HepG2 (cell line): ENCODE results near the gene HOXA11. TPM values are rescaled to one million over a fixed set of nuclear protein-coding genes. Genes with fewer than 3 reads are reported as not detected.

Source experiments
- ATAC-seq: fragments of 200-7000 bp; cut with Tn5 transposase; 3 replicates; pipeline ENCODE4 v1.9.1; 2020; ENCODE audit warnings: mild to moderate bottlenecking, moderate library complexity
- BruUV-seq: library from RNA; stranded (reverse); fragments of 400-500 nt; replicated peaks from 2 replicates; lab custom pipeline; 2021; lab: Mats Ljungman, UMichigan
- CTCF ChIA-PET: fragments of 300-600 bp; formaldehyde crosslinking; extraction: SDS; loops from one replicate; lab custom pipeline; 2021; ENCODE audit warnings: low total read pairs, inconsistent platforms, low intra/inter-chr PET ratio; lab: Yijun Ruan, JAX
- POLR2A ChIA-PET: fragments of 350-600 bp; sonication (Branson Sonifier 250); formaldehyde crosslinking; loops from one replicate; lab custom pipeline; 2020; ENCODE audit warnings: antibody characterized with exemption, inconsistent platforms; lab: Yijun Ruan, JAX
- DNase-seq: peaks from one replicate; pipeline ENCODE4 v3.0.0-alpha.2; 2015; ENCODE audit warnings: low spot score
- FAIRE-seq: peaks from 3 replicates; lab custom pipeline; 2011; peaks lifted over from hg19 to GRCh38; lab: Jason Lieb, UNC
- H2AFZ ChIP-seq: one replicate; pipeline ENCODE4 v1.6.1; 2011; ENCODE audit warnings: low read length, inconsistent platforms
- H3K27ac ChIP-seq: fragments of 300-600 bp; 3 replicates; pipeline ENCODE4 v1.8.0; 2011; ENCODE audit warnings: mixed run types, mild to moderate bottlenecking, mixed read lengths, low read length, inconsistent platforms; ENCODE audit not compliant: insufficient read depth; ENCODE audit errors: extremely low read length
- H3K27me3 ChIP-seq, 2 experiments: fragments of 200-600 bp in 1 of 2; 2 replicates in 1 of 2; 3 replicates in 1 of 2; pipeline versions ENCODE4 v1.6.0 to v1.8.0; 2011; ENCODE audit warnings: low read length in 2 of 2, mild to moderate bottlenecking in 2 of 2, moderate library complexity in 2 of 2, inconsistent platforms in 1 of 2; ENCODE audit not compliant: insufficient read depth in 2 of 2, control insufficient read depth in 1 of 2
- H3K36me3 ChIP-seq, 2 experiments: fragments of 200-600 bp in 1 of 2; replicated peaks in 1 of 2; 2 replicates in 1 of 2; 3 replicates in 1 of 2; pipeline versions ENCODE4 v1.5.1 to v1.8.0; 2011; ENCODE audit warnings: low read length in 2 of 2, inconsistent platforms in 1 of 2; ENCODE audit not compliant: insufficient read depth in 2 of 2, control insufficient read depth in 1 of 2
- H3K4me1 ChIP-seq: 2 replicates; pipeline ENCODE4 v1.5.1; 2012; ENCODE audit warnings: low read length, inconsistent platforms; ENCODE audit not compliant: insufficient read depth
- H3K4me2 ChIP-seq: 2 replicates; pipeline ENCODE4 v1.6.0; 2011; ENCODE audit warnings: low read depth, low read length, inconsistent platforms
- H3K4me3 ChIP-seq, 3 experiments: fragments of 200-600 bp in 1 of 3; sonication (generic), shearing (Covaris generic) in 1 of 3; replicated peaks in 1 of 3; 2 replicates each; pipeline ENCODE4 v1.5.1; 2011 to 2016; ENCODE audit warnings: low read length in 3 of 3, inconsistent platforms in 2 of 3, low read depth in 2 of 3, mild to moderate bottlenecking in 2 of 3, control low read depth in 1 of 3, mixed read lengths in 1 of 3; ENCODE audit not compliant: insufficient read depth in 1 of 3
- H3K79me2 ChIP-seq: one replicate; pipeline ENCODE4 v1.6.1; 2011; ENCODE audit warnings: low read length, inconsistent platforms; ENCODE audit not compliant: insufficient read depth
- H3K9ac ChIP-seq: 2 replicates; pipeline ENCODE4 v1.6.0; 2011; ENCODE audit warnings: mild to moderate bottlenecking, low read depth, low read length, inconsistent platforms; ENCODE audit not compliant: insufficient read depth
- H3K9me3 ChIP-seq: 2 replicates; pipeline ENCODE4 v1.5.1; 2012; ENCODE audit warnings: mild to moderate bottlenecking, low read length
- H4K20me1 ChIP-seq: 2 replicates; pipeline ENCODE4 v1.6.0; 2011; ENCODE audit warnings: inconsistent platforms, mild to moderate bottlenecking, low read length, moderate library complexity; ENCODE audit not compliant: insufficient read depth
- CBX2 ChIP-seq, 2 experiments: fragments of 200-600 bp in 1 of 2; sonication (generic); formaldehyde crosslinking in 1 of 2; IDR thresholded peaks; 2 replicates each; pipeline versions ENCODE4 v1.7.0 to v1.8.1; 2018 to 2022; ENCODE audit warnings: low read depth in 2 of 2, low read length in 1 of 2, mild to moderate bottlenecking in 1 of 2, missing genetic modification reagents in 1 of 2
- CBX5 ChIP-seq: sonication (generic); formaldehyde crosslinking; IDR thresholded peaks from 2 replicates; pipeline ENCODE4 v1.4.0; 2020; ENCODE audit warnings: missing genetic modification reagents, borderline replicate concordance
- JUND ChIP-seq: sonication (generic); formaldehyde crosslinking; IDR thresholded peaks from 2 replicates; pipeline ENCODE4 v1.8.0; 2022; ENCODE audit warnings: mild to moderate bottlenecking, missing genetic modification reagents
- SUZ12 ChIP-seq: fragments of 150-350 bp; IDR thresholded peaks from 2 replicates; pipeline ENCODE4 v1.6.1; 2014; ENCODE audit warnings: low read depth, low read length
- TAF15 ChIP-seq: fragments of 200-400 bp; formaldehyde crosslinking; IDR thresholded peaks from one replicate; pipeline ENCODE4 v1.6.1; 2018; ENCODE audit warnings: mild to moderate bottlenecking, low read depth, low read length; ENCODE audit not compliant: poor library complexity, severe bottlenecking
- USF2 ChIP-seq, 2 experiments: sonication (generic) in 1 of 2; formaldehyde crosslinking in 1 of 2; IDR thresholded peaks; 2 replicates each; pipeline versions ENCODE4 v1.5.1 to v1.6.1; 2011 to 2020; ENCODE audit warnings: borderline replicate concordance in 1 of 2, low read depth in 1 of 2, low read length in 1 of 2, mild to moderate bottlenecking in 1 of 2, missing genetic modification reagents in 1 of 2, moderate library complexity in 1 of 2
- ZNF205 ChIP-seq: IDR thresholded peaks from 2 replicates; pipeline ENCODE4 v1.6.1; 2018; ENCODE audit warnings: missing biosample characterization, missing genetic modification reagents
- WGBS: methylation state at CpG from one replicate; pipeline ENCODE4 v1.1.6; 2017; ENCODE audit warnings: low lambda C conversion rate; 5-methylcytosine and 5-hydroxymethylcytosine counted together
- in situ Hi-C: cut with HindIII; loops from 2 replicates; pipeline ENCODE4 v1.10.0; 2017; ENCODE audit warnings: low pct_unique_long_range_greater_than_20kb; ENCODE audit not compliant: extremely low pct_ligation_motif_present
- intact Hi-C: fragments of 100-400 bp; cut with micrococcal nuclease; formaldehyde crosslinking; loops from one replicate; pipeline ENCODE4 v1.10.0; 2022; ENCODE audit not compliant: unreplicated experiment
- polyA plus RNA-seq, 8 experiments: library from polyadenylated mRNA; depleted of rRNA in 3 of 8; stranded (reverse) in 7 of 8; unstranded in 1 of 8; fragments of >200 nt; fragmentation: Illumina TruSeq in 4 of 8; extraction: Trizol in 4 of 8; gene quantifications; 2 replicates each; pipeline versions ENCODE4 v1.2.1 to v1.2.3, GENCODE V29; 2011 to 2016; ENCODE audit warnings: low read depth in 4 of 8, missing spikeins in 1 of 8, mixed read lengths in 1 of 8; ENCODE audit not compliant: insufficient read depth in 1 of 8
- total RNA-seq, 5 experiments: library from RNA; depleted of rRNA; stranded (reverse); fragments of >200 nt; fragmentation: Illumina TruSeq; extraction: Trizol; gene quantifications; 2 replicates each; pipeline ENCODE4 v1.2.3, GENCODE V29; 2016; ENCODE audit warnings: low read depth in 1 of 5

The HOXA11 gene
- total and polyA plus RNA-seq, 2 of the 13 experiments (the other 11 are each of a cell fraction or from before 2014, with no cell fraction given): not detected

GRCh38 chr7:27152816-27153442 is 32.1 kb downstream of the HOXA11 start:
- Histone ChIP-seq H3K9me3 (no peaks in the 10 kb centered on the region), H3K4me2 (peak overlapping the region; percentile 56), H3K79me2 (peaks cover 5% of the 10 kb centered on the region), H3K36me3 (no peaks in the 10 kb centered on the region), H3K27me3 (peaks cover 6 to 61% of the 10 kb centered on the region in 2 experiments), H3K9ac (no peak overlapping the region), H4K20me1 (no peaks in the 10 kb centered on the region), H3K4me3 (peak overlapping the region in 1 of 3 experiments; percentile 44; a peak in 1 of 6 replicates), H3K4me1 (peaks cover 51% of the 10 kb centered on the region), H3K27ac (no peak overlapping the region), H2AFZ (no peak overlapping the region)
- in situ Hi-C loops: loop anchor here (25.0 kb wide), 1 partner anchor 1066 kb away; no protein-coding TSS in a partner anchor
- ChIA-PET CTCF (interaction anchor here (0.6 kb wide), 1 partner anchor 43 kb away, joined by 3 read pairs; no protein-coding TSS in a partner anchor), POLR2A (interaction anchor here (0.8 kb wide), 1 partner anchor 22 kb away, joined by 3 read pairs; no protein-coding TSS in a partner anchor)
- no TSS peak for BruUV-seq
- intact Hi-C loops: no loop called here
- TF ChIP-seq CBX5 (CRISPR knock-in tag) (no peak), CBX2 (IDR thresholded peaks at IDR 0.05; ENCODE audit: low read depth, low read length) (peak; percentile 72; the same call in 1 of the 2 replicates), CBX2 (CRISPR knock-in tag; IDR thresholded peaks at IDR 0.05; ENCODE audit: low read depth) (no peak)
- DNase-seq: no peak
- no peak for ATAC-seq
- WGBS: 68% methylated on average over 11 of the region's 22 CpGs
- FAIRE-seq: no peak

GRCh38 chr7:27151931-27152815 is 32.9 kb downstream of the HOXA11 start, which contains the start of gene HOXA3:
HOXA3 (minus strand) TSS chr7:27152583; CDS start chr7:27110640, 41,943 bp downstream.
- no peak for FAIRE-seq
- Histone ChIP-seq H3K27ac (no peak within 1 kb of the TSS), H3K79me2 (peaks cover 5% of the 10 kb centered on the region), H3K9me3 (no peaks in the 10 kb centered on the region), H3K4me1 (peaks cover 51% of the 10 kb centered on the region), H2AFZ (no peak within 1 kb of the TSS), H3K9ac (no peak within 1 kb of the TSS), H3K4me2 (peak within 1 kb of the TSS; percentile 88), H3K27me3 (peaks cover 6 to 54% of the 10 kb centered on the region in 2 experiments), H3K36me3 (no peaks in the 10 kb centered on the region), H3K4me3 (peak within 1 kb of the TSS; percentile 2 to 88 (median 85); a peak in 3 of 6 replicates), H4K20me1 (no peaks in the 10 kb centered on the region)
- CTCF ChIA-PET: interaction anchor here (0.6 to 1.7 kb wide), 2 partner anchors 9 to 44 kb away, joined by 3 to 13 read pairs; no protein-coding TSS in a partner anchor
- WGBS: 48% methylated on average over 42 of the region's 53 CpGs
- POLR2A ChIA-PET: interaction anchor here (0.8 kb wide), 1 partner anchor 21 kb away, joined by 3 read pairs; no protein-coding TSS in a partner anchor
- intact Hi-C loops (no loop called here), in situ Hi-C loops (loop anchor here (25.0 kb wide), 1 partner anchor 1065 kb away; no protein-coding TSS in a partner anchor)
- no TSS peak for BruUV-seq
- ATAC-seq: peak; percentile 7; the same call in 2 of the 3 replicates
- DNase-seq: no peak
- no peak for TF ChIP-seq USF2 (IDR thresholded peaks at IDR 0.05; ENCODE audit: low read depth, low read length)
- TF ChIP-seq USF2 (CRISPR knock-in tag; IDR thresholded peaks at IDR 0.05; ENCODE audit: borderline replicate concordance): no peak
- no peak for TF ChIP-seq TAF15
- no peak for TF ChIP-seq SUZ12
- TF ChIP-seq ZNF205 (CRISPR knock-in tag): no peak
- TF ChIP-seq JUND (CRISPR knock-in tag): no peak
